Calu3 (cell line): ENCODE results near the gene DLX4. TPM values are rescaled to one million over a fixed set of nuclear protein-coding genes. Genes with fewer than 3 reads are reported as not detected.

Experiments used
- BruUV-seq: library from RNA; stranded (reverse); fragments of 400-500 nt; replicated peaks from 2 replicates; lab custom pipeline; 2021; lab: Mats Ljungman, UMichigan
- CTCF ChIA-PET: fragments of 300-600 bp; sonication (Branson Sonifier 250); formaldehyde crosslinking; loops from one replicate; lab custom pipeline; 2022; ENCODE audit warnings: antibody characterized with exemption; lab: Charles Lee
- DNase-seq: peaks from one replicate; pipeline ENCODE4 v3.0.0; 2022
- H3K27ac Mint-ChIP-seq: one replicate; pipeline ENCODE4 v1.8.0; 2022; ENCODE audit warnings: mixed read lengths; ENCODE audit not compliant: unreplicated experiment
- H3K27me3 Mint-ChIP-seq: one replicate; pipeline ENCODE4 v1.8.0; 2022; ENCODE audit warnings: mixed read lengths; ENCODE audit not compliant: unreplicated experiment
- H3K36me3 Mint-ChIP-seq: one replicate; pipeline ENCODE4 v1.8.0; 2022; ENCODE audit warnings: mild to moderate bottlenecking, moderate library complexity, mixed read lengths; ENCODE audit not compliant: insufficient read depth, unreplicated experiment
- H3K4me1 Mint-ChIP-seq: one replicate; pipeline ENCODE4 v1.8.0; 2022; ENCODE audit warnings: mild to moderate bottlenecking, low read depth, mixed read lengths; ENCODE audit not compliant: unreplicated experiment
- H3K4me3 Mint-ChIP-seq: one replicate; pipeline ENCODE4 v1.8.0; 2022; ENCODE audit warnings: mild to moderate bottlenecking, low read depth, moderate library complexity, mixed read lengths; ENCODE audit not compliant: unreplicated experiment
- H3K9me3 Mint-ChIP-seq: one replicate; pipeline ENCODE4 v1.8.0; 2022; ENCODE audit warnings: low read depth, mixed read lengths; ENCODE audit not compliant: unreplicated experiment
- CTCF ChIP-seq: fragments of 200-600 bp; IDR thresholded peaks from one replicate; pipeline ENCODE4 v1.8.0; 2022; ENCODE audit warnings: antibody characterized with exemption; ENCODE audit not compliant: unreplicated experiment
- intact Hi-C: fragments of 100-400 bp; cut with micrococcal nuclease; formaldehyde crosslinking; loops from one replicate; pipeline ENCODE4 v1.10.0; 2022; ENCODE audit not compliant: unreplicated experiment
- total RNA-seq: library from RNA; stranded (reverse); gene quantifications from 2 replicates; pipeline ENCODE4 v1.2.3, GENCODE V29; 2022

The DLX4 gene
- total RNA-seq, 1 experiment from 2014 or later: 2.5 TPM

DNA sequence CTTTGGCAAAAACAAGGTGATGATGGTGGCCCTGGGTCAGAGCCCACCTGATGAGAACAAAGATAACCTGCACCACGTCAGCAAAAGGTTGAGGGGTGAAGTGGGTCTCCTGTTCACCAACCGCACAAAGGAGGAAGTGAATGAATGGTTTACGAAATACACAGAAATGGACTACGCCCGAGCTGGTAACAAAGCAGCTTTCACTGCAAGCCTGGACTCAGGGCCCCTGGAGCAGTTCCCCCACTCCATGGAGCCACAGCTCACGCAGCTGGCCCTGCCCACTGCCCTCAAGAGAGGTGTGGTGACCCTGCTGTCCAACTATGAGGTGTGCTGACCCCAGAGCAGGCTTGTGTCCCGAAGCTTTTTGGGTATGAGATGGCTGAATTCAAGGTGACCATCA, 29.7 kb upstream of the DLX4 start:
- H3K27me3 Mint-ChIP-seq: peaks cover 76% of the 10 kb centered on the region
- peak overlapping the region; percentile 19 for H3K27ac Mint-ChIP-seq
- H3K4me1 Mint-ChIP-seq: peaks cover 9% of the 10 kb centered on the region
- no peak for TF ChIP-seq CTCF
- H3K9me3 Mint-ChIP-seq: no peaks in the 10 kb centered on the region
- DNase-seq: peak; percentile 61
- H3K36me3 Mint-ChIP-seq: no peaks in the 10 kb centered on the region
- H3K4me3 Mint-ChIP-seq: no peak overlapping the region
- CTCF ChIA-PET: interaction anchor here (0.6 to 5.0 kb wide), 8 partner anchors 12 to 679 kb away, joined by 3 to 23 read pairs (median 4); no protein-coding TSS in a partner anchor
- no TSS peak for BruUV-seq
- intact Hi-C loops: no loop called here

GRCh38 chr17:49941427-49941826, 27.6 kb upstream of the DLX4 start:
- CTCF ChIA-PET: interaction anchor here (1.7 to 5.0 kb wide), 2 partner anchors 10 to 54 kb away, joined by 3 to 23 read pairs; no protein-coding TSS in a partner anchor
- intact Hi-C loops: no loop called here
- Mint-ChIP-seq H3K9me3 (no peaks in the 10 kb centered on the region), H3K27ac (no peak overlapping the region), H3K4me1 (peaks cover 9% of the 10 kb centered on the region), H3K27me3 (peaks cover 76% of the 10 kb centered on the region), H3K4me3 (no peak overlapping the region), H3K36me3 (no peaks in the 10 kb centered on the region)
- TF ChIP-seq CTCF: no peak
- no peak for DNase-seq
- BruUV-seq: no TSS peak

DNA sequence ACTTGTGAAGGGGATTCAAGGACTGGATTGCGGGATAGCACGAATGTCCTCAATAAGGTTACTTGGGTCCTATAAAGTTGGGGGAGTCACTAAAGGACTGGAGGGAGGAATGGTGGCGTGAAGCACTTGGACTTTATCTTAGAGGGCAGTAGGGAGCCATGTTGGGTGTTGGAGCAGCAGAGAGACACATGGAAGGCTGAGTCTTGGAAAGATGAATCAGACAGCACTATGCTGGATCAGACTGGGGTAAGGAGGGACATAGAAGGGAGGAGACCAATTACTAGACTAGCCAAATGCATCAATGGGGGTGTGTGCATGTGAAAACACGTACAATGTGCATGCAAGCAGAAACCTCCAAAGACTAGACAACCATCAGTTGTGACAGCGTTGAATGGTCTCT, 26.0 kb upstream of the DLX4 start:
- Mint-ChIP-seq H3K27me3 (peaks cover 82% of the 10 kb centered on the region), H3K36me3 (no peaks in the 10 kb centered on the region), H3K9me3 (no peaks in the 10 kb centered on the region), H3K27ac (no peak overlapping the region), H3K4me1 (peaks cover 9% of the 10 kb centered on the region), H3K4me3 (no peak overlapping the region)
- intact Hi-C loops: no loop called here
- no peak for TF ChIP-seq CTCF
- no peak for DNase-seq
- CTCF ChIA-PET: interaction anchor here (1.7 to 5.0 kb wide), 2 partner anchors 9 to 56 kb away, joined by 3 to 23 read pairs; no protein-coding TSS in a partner anchor
- no TSS peak for BruUV-seq

GRCh38 chr17:49944273-49944870, 24.6 kb upstream of the DLX4 start:
- no TSS peak for BruUV-seq
- Mint-ChIP-seq H3K9me3 (no peaks in the 10 kb centered on the region), H3K4me3 (no peak overlapping the region), H3K4me1 (peaks cover 2% of the 10 kb centered on the region), H3K27ac (no peak overlapping the region), H3K36me3 (no peaks in the 10 kb centered on the region), H3K27me3 (peaks cover 94% of the 10 kb centered on the region)
- intact Hi-C loops: no loop called here
- no peak for TF ChIP-seq CTCF
- no peak for DNase-seq
- CTCF ChIA-PET: no interaction called here
